IPS DF 19.7 (cell line): ENCODE measurements around the gene C1QTNF2.

Source experiments
- DNase-seq: peaks from one replicate; pipeline ENCODE4 v3.0.0-alpha.2; 2013; ENCODE audit warnings: low read depth, low spot score

C1QTNF2 gene

DNA sequence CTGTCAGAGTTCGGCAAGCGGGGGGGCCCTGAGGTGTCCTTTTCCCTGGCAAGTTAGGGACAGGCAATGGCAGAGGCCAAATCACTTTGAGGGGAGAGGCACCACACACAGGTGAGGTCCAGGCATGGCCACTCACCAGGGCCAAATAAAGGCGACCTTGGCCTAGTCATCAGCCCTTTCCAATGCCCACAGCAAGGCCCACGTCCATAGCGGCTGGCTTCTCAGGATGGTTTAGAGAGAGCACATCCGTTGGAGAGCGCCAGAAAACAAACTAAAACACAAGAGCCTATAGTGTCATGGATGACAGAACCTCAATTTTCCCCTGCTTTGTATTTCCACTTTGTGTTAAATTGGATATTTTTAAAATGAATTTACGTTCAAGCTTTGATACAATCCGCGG is 65.1 kb downstream of the C1QTNF2 start:
- DNase-seq, result no peak

DNA sequence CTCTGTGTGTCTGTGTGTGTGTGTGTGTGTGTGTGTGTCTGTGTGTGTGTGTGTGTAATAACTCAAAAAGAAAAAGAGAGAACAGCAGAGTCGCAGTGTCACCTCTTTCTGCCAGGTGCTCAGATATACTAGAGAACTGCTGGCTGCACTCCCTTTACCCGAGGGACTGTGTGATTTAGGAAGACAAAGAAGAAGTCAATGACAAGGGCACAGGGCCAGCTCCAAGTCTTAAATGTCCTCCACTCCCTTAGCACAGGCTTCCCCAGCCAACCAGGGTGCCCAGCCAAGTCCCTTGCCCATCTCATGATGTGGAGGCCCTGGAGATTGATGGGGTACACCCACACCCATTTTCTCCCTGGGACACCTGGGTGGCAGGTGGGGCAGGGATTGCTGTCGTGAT is 66.7 kb downstream of the C1QTNF2 start:
- no peak for DNase-seq

DNA sequence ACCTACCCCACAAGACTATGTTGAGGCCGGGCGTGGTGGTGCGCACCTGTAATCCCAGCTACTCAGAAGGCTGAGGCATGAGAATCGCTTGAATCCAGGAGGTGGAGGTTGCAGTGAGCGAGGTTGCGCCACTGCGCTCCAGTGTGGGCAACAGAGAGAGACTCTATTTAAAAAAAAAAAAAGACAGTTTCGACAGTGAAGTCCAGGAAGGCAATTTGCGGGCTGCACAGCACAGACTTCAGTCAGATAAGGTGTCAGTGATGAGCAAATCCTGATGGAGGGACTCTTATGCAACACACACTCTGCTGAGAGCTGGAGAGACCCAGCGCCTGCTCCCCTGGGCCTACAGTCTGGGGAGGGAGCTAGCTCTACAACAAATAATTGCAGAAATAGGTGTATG is 72.2 kb downstream of the C1QTNF2 start:
- DNase-seq, result no peak

- no peak for DNase-seq
These were observed 72.7 kb downstream of the C1QTNF2 start for GRCh38 chr5:160297776-160298175.
